ENCODE measurements around the gene MBOAT1. TPM values are rescaled to one million over a fixed set of nuclear protein-coding genes. Genes with fewer than 3 reads are reported as not detected.
"Not testable (repeated sequence)": the region's sequence is repeated elsewhere in the genome, so short reads cannot be mapped to it uniquely, and the experiment has no call there.

MBOAT1 gene
- polyA plus RNA-seq, 2 donors = 5.9 to 6.6 TPM

GRCh38 chr6:20246125-20246524 is 33.9 kb upstream of the MBOAT1 start:
- WGBS, 2 donors = 46 to 53% methylated on average over 2 of the region's 2 CpGs
- Histone ChIP-seq H3K27me3 (ENCODE audit: control insufficient read depth in 1 of 2, insufficient read depth in 2 of 2, low read length in 2 of 2) (no peaks in the 10 kb centered on the region), H3K4me3 (ENCODE audit: low read depth in 1 of 2, low read length in 2 of 2) (no peak overlapping the region), H3K36me3 (ENCODE audit: control insufficient read depth in 2 of 2, insufficient read depth in 2 of 2, low read length in 1 of 2) (no peaks in the 10 kb centered on the region), H3K9me3 (ENCODE audit: control insufficient read depth in 2 of 2, insufficient read depth in 1 of 2, low read depth in 1 of 2, low read length in 1 of 2) (peaks cover 0 to 2% of the 10 kb centered on the region in 2 donors), H3K4me1 (ENCODE audit: control insufficient read depth in 2 of 2, insufficient read depth in 2 of 2, low read length in 1 of 2) (peaks cover 0 to 2% of the 10 kb centered on the region in 2 donors), H3K27ac (ENCODE audit: low read depth in 2 of 2, low read length in 1 of 2) (peak overlapping the region in 1 of 2 donors; percentile 33)

GRCh38 chr6:20244807-20245681 is 32.8 kb upstream of the MBOAT1 start:
- H3K27me3 ChIP-seq (ENCODE audit: control insufficient read depth in 1 of 2, insufficient read depth in 2 of 2, low read length in 2 of 2); H3K9me3 ChIP-seq (ENCODE audit: control insufficient read depth in 2 of 2, insufficient read depth in 1 of 2, low read depth in 1 of 2, low read length in 1 of 2); H3K27ac ChIP-seq (ENCODE audit: low read depth in 2 of 2, low read length in 1 of 2); H3K4me3 ChIP-seq (ENCODE audit: low read depth in 1 of 2, low read length in 2 of 2); H3K4me1 ChIP-seq (ENCODE audit: control insufficient read depth in 2 of 2, insufficient read depth in 2 of 2, low read length in 1 of 2); H3K36me3 ChIP-seq (ENCODE audit: control insufficient read depth in 2 of 2, insufficient read depth in 2 of 2, low read length in 1 of 2): not testable (repeated sequence)
- WGBS, 2 donors = 93 to 97% methylated on average over 27 to 29 of the region's 29 CpGs

GRCh38 chr6:20243288-20243687 is 31.0 kb upstream of the MBOAT1 start:
- 94 to 95% methylated on average over 1 of the region's 1 CpG for WGBS, 2 donors
- Histone ChIP-seq H3K4me1 (ENCODE audit: control insufficient read depth in 2 of 2, insufficient read depth in 2 of 2, low read length in 1 of 2) (peaks cover 0 to 2% of the 10 kb centered on the region in 2 donors), H3K9me3 (ENCODE audit: control insufficient read depth in 2 of 2, insufficient read depth in 1 of 2, low read depth in 1 of 2, low read length in 1 of 2) (peaks cover 0 to 2% of the 10 kb centered on the region in 2 donors), H3K27ac (ENCODE audit: low read depth in 2 of 2, low read length in 1 of 2) (no peak overlapping the region), H3K4me3 (ENCODE audit: low read depth in 1 of 2, low read length in 2 of 2) (no peak overlapping the region), H3K27me3 (ENCODE audit: control insufficient read depth in 1 of 2, insufficient read depth in 2 of 2, low read length in 2 of 2) (no peaks in the 10 kb centered on the region), H3K36me3 (ENCODE audit: control insufficient read depth in 2 of 2, insufficient read depth in 2 of 2, low read length in 1 of 2) (no peaks in the 10 kb centered on the region)

GRCh38 chr6:20242397-20242796 is 30.1 kb upstream of the MBOAT1 start:
- Histone ChIP-seq H3K27ac (ENCODE audit: low read depth in 2 of 2, low read length in 1 of 2) (no peak overlapping the region), H3K36me3 (ENCODE audit: control insufficient read depth in 2 of 2, insufficient read depth in 2 of 2, low read length in 1 of 2) (no peaks in the 10 kb centered on the region), H3K27me3 (ENCODE audit: control insufficient read depth in 1 of 2, insufficient read depth in 2 of 2, low read length in 2 of 2) (no peaks in the 10 kb centered on the region), H3K4me1 (ENCODE audit: control insufficient read depth in 2 of 2, insufficient read depth in 2 of 2, low read length in 1 of 2) (peaks cover 0 to 2% of the 10 kb centered on the region in 2 donors), H3K4me3 (ENCODE audit: low read depth in 1 of 2, low read length in 2 of 2) (no peak overlapping the region), H3K9me3 (ENCODE audit: control insufficient read depth in 2 of 2, insufficient read depth in 1 of 2, low read depth in 1 of 2, low read length in 1 of 2) (peaks cover 0 to 2% of the 10 kb centered on the region in 2 donors)
- 97 to 100% methylated on average over 1 of the region's 1 CpG for WGBS, 2 donors

- H3K4me1 ChIP-seq (ENCODE audit: control insufficient read depth in 2 of 2, insufficient read depth in 2 of 2, low read length in 1 of 2) = peaks cover 0 to under 1% of the 10 kb centered on the region in 2 donors
- H3K36me3 ChIP-seq (ENCODE audit: control insufficient read depth in 2 of 2, insufficient read depth in 2 of 2, low read length in 1 of 2) = no peaks in the 10 kb centered on the region
- no peak overlapping the region for H3K27ac ChIP-seq (ENCODE audit: low read depth in 2 of 2, low read length in 1 of 2)
- H3K4me3 ChIP-seq (ENCODE audit: low read depth in 1 of 2, low read length in 2 of 2) = no peak overlapping the region
- H3K27me3 ChIP-seq (ENCODE audit: control insufficient read depth in 1 of 2, insufficient read depth in 2 of 2, low read length in 2 of 2) = no peaks in the 10 kb centered on the region
- 98 to 99% methylated on average over 2 of the region's 2 CpGs for WGBS, 2 donors
- H3K9me3 ChIP-seq (ENCODE audit: control insufficient read depth in 2 of 2, insufficient read depth in 1 of 2, low read depth in 1 of 2, low read length in 1 of 2) = peaks cover 0 to 2% of the 10 kb centered on the region in 2 donors
Observed at GRCh38 chr6:20241102-20241501, 28.8 kb upstream of the MBOAT1 start.

- WGBS, 2 donors = 94% methylated on average over 44 to 47 of the region's 47 CpGs
- Histone ChIP-seq H3K27me3 (ENCODE audit: control insufficient read depth in 1 of 2, insufficient read depth in 2 of 2, low read length in 2 of 2) (no peaks in the 10 kb centered on the region), H3K27ac (ENCODE audit: low read depth in 2 of 2, low read length in 1 of 2) (no peak overlapping the region), H3K4me3 (ENCODE audit: low read depth in 1 of 2, low read length in 2 of 2) (no peak overlapping the region), H3K36me3 (ENCODE audit: control insufficient read depth in 2 of 2, insufficient read depth in 2 of 2, low read length in 1 of 2) (no peaks in the 10 kb centered on the region), H3K4me1 (ENCODE audit: control insufficient read depth in 2 of 2, insufficient read depth in 2 of 2, low read length in 1 of 2) (no peaks in the 10 kb centered on the region), H3K9me3 (ENCODE audit: control insufficient read depth in 2 of 2, insufficient read depth in 1 of 2, low read depth in 1 of 2, low read length in 1 of 2) (peaks cover 0 to under 1% of the 10 kb centered on the region in 2 donors)
Observed at GRCh38 chr6:20238688-20239587, 26.7 kb upstream of the MBOAT1 start.

GRCh38 chr6:20237677-20238460 is 25.6 kb upstream of the MBOAT1 start:
- 85 to 87% methylated on average over 10 of the region's 10 CpGs for WGBS, 2 donors

GRCh38 chr6:20236909-20237600 is 24.8 kb upstream of the MBOAT1 start:
- H3K9me3 ChIP-seq (ENCODE audit: control insufficient read depth in 2 of 2, insufficient read depth in 1 of 2, low read depth in 1 of 2, low read length in 1 of 2) = no peaks in the 10 kb centered on the region
- H3K36me3 ChIP-seq (ENCODE audit: control insufficient read depth in 2 of 2, insufficient read depth in 2 of 2, low read length in 1 of 2) = no peaks in the 10 kb centered on the region
- H3K27me3 ChIP-seq (ENCODE audit: control insufficient read depth in 1 of 2, insufficient read depth in 2 of 2, low read length in 2 of 2) = no peaks in the 10 kb centered on the region
- H3K4me3 ChIP-seq (ENCODE audit: low read depth in 1 of 2, low read length in 2 of 2) = no peak overlapping the region
- no peaks in the 10 kb centered on the region for H3K4me1 ChIP-seq (ENCODE audit: control insufficient read depth in 2 of 2, insufficient read depth in 2 of 2, low read length in 1 of 2)
- 55% methylated on average over 2 of the region's 2 CpGs for WGBS, 2 donors
- peak overlapping the region in 1 of 2 donors; percentile 54 for H3K27ac ChIP-seq (ENCODE audit: low read depth in 2 of 2, low read length in 1 of 2)

More at GRCh38 chr6:20237677-20238460, 25.6 kb upstream of the MBOAT1 start:
- Histone ChIP-seq H3K9me3 (ENCODE audit: control insufficient read depth in 2 of 2, insufficient read depth in 1 of 2, low read depth in 1 of 2, low read length in 1 of 2) (no peaks in the 10 kb centered on the region), H3K4me3 (ENCODE audit: low read depth in 1 of 2, low read length in 2 of 2) (no peak overlapping the region), H3K27me3 (ENCODE audit: control insufficient read depth in 1 of 2, insufficient read depth in 2 of 2, low read length in 2 of 2) (no peaks in the 10 kb centered on the region), H3K4me1 (ENCODE audit: control insufficient read depth in 2 of 2, insufficient read depth in 2 of 2, low read length in 1 of 2) (no peaks in the 10 kb centered on the region), H3K27ac (ENCODE audit: low read depth in 2 of 2, low read length in 1 of 2) (peak overlapping the region in 1 of 2 donors; percentile 68), H3K36me3 (ENCODE audit: control insufficient read depth in 2 of 2, insufficient read depth in 2 of 2, low read length in 1 of 2) (no peaks in the 10 kb centered on the region)

Data from esophagus (tissue), 2 donors.